Activated naive CD4-positive, alpha-beta T cell treated with anti-CD3 and anti-CD28 coated beads for 36 hours (primary cell): ENCODE results near the gene TMEM145. TPM values are rescaled to one million over a fixed set of nuclear protein-coding genes. Genes with fewer than 3 reads are reported as not detected.
A peak's percentile ranks its signal among the peaks of the same experiment; 100 is the strongest.
"Not testable (repeated sequence)": the region's sequence is repeated elsewhere in the genome, so short reads cannot be mapped to it uniquely, and the experiment has no call there.

Experiments used
- CTCF ChIA-PET: fragments of 350-600 bp; sonication (Branson Sonifier 250); formaldehyde crosslinking; loops from one replicate; lab custom pipeline; 2021; ENCODE audit warnings: antibody characterized with exemption; lab: Charles Lee
- DNase-seq: peaks from one replicate; pipeline ENCODE4 v3.0.0-alpha.2; 2020
- H3K27ac Mint-ChIP-seq: one replicate; pipeline ENCODE4 v1.8.0; 2021; ENCODE audit warnings: mild to moderate bottlenecking, mixed read lengths
- H3K27me3 Mint-ChIP-seq: one replicate; pipeline ENCODE4 v1.8.0; 2021; ENCODE audit warnings: low read depth, mixed read lengths
- H3K36me3 Mint-ChIP-seq: one replicate; pipeline ENCODE4 v1.8.0; 2021; ENCODE audit warnings: low read depth, mixed read lengths
- H3K4me1 Mint-ChIP-seq: one replicate; pipeline ENCODE4 v1.8.0; 2021; ENCODE audit warnings: low read depth, mixed read lengths
- H3K4me3 Mint-ChIP-seq: one replicate; pipeline ENCODE4 v1.8.0; 2021; ENCODE audit warnings: mild to moderate bottlenecking, moderate library complexity, mixed read lengths
- H3K9me3 Mint-ChIP-seq: one replicate; pipeline ENCODE4 v1.8.0; 2021; ENCODE audit warnings: mixed read lengths
- intact Hi-C: fragments of 100-400 bp; cut with micrococcal nuclease; formaldehyde crosslinking; loops from one replicate; pipeline ENCODE4 v1.15.1; 2023
- total RNA-seq, 2 experiments: library from RNA; stranded (reverse); gene quantifications; one replicate each; pipeline ENCODE4 v1.2.3, GENCODE V29; 2021

Gene TMEM145
- total RNA-seq, 2 experiments from 2014 or later = not detected

- H3K27ac Mint-ChIP-seq = peak within 1 kb of the TSS; percentile 16
- intact Hi-C loops = loop anchor here (1.0 to 5.0 kb wide), 12 partner anchors 23 to 466 kb away; partner anchors contain the start of genes PAFAH1B3, POU2F2, PRR19 and ZNF526
- DNase-seq = peak; percentile 100
- no peaks in the 10 kb centered on the region for H3K36me3 Mint-ChIP-seq
- CTCF ChIA-PET = no interaction called here
- H3K4me1 Mint-ChIP-seq = peaks cover 13% of the 10 kb centered on the region
- peak within 1 kb of the TSS; percentile 81 for H3K4me3 Mint-ChIP-seq
- H3K9me3 Mint-ChIP-seq = no peaks in the 10 kb centered on the region
- H3K27me3 Mint-ChIP-seq = peaks cover 14% of the 10 kb centered on the region
These were observed 12.3 kb downstream of the TMEM145 start, which contains the start of gene MEGF8 for GRCh38 chr19:42325308-42325895. MEGF8 (plus strand) TSS chr19:42325635; CDS start chr19:42326244, 609 bp downstream.

DNA sequence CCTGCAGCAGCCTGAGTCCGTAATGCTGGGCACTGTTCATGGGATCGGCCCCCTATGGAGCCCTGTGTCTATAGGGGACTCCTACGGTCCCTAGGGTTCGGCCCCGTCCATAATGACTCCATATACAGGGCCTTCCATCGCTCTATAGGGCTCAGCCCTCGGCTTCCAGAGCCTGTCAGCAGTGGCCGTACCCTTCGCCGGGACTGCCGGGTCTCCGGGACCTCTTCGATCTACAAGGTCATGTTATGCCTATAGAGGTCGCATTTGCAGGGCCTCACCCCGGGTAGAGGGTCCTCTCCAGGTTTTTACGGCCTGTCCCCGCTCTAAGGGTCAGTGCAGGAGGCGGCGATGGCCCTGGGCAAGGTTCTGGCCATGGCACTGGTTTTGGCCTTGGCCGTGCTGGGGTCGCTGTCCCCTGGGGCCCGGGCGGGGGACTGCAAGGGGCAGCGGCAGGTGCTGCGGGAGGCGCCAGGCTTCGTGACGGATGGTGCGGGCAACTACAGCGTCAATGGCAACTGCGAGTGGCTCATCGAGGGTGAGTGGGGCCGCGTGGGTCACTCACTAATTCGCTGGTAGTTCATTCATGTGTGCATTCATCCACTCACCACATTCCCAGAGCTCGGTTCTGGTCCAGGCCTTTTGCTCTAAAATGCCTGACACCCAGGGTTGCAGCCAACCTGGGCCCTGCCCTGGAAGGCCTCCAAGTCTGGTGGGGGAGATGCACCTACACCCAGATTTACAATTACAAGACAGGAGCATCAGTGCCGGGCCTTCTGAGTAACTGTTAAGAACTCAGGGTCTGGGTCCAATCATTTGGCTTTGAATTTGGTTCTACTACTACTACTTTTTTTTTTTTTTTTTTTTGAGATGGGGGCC is 13.0 kb downstream of the TMEM145 start:
- H3K9me3 Mint-ChIP-seq = no peaks in the 10 kb centered on the region
- H3K4me1 Mint-ChIP-seq = peaks cover 13% of the 10 kb centered on the region
- intact Hi-C loops = loop anchor here (1.0 to 5.0 kb wide), 12 partner anchors 24 to 467 kb away; partner anchors contain the start of genes PAFAH1B3, POU2F2, PRR19 and ZNF526
- peak overlapping the region; percentile 81 for H3K4me3 Mint-ChIP-seq
- no peaks in the 10 kb centered on the region for H3K36me3 Mint-ChIP-seq
- DNase-seq = peak; percentile 19
- CTCF ChIA-PET = no interaction called here
- peak overlapping the region; percentile 16 for H3K27ac Mint-ChIP-seq
- peaks cover 14% of the 10 kb centered on the region for H3K27me3 Mint-ChIP-seq

DNA sequence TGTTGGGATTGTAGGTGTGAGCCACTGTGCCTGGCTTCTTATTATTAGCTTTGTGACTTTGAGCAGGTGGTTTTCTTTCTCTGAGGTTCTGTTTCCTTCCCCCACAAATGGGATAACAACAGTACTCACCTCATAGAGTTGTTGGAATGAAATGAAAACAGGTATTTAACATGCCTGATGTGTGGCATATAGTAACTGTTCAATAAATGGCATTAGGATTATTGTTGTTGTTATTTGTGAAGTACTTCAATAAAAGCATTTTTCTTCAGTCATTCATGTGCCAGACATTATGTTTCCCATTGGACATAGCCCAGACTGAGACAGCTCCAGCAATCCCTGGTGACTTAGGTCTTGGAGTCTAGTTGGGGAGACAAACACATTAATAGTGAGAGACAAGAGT is 13.9 kb downstream of the TMEM145 start:
- no peak overlapping the region for H3K4me3 Mint-ChIP-seq
- intact Hi-C loops = loop anchor here (5.0 kb wide), 1 partner anchor 95 kb away; no protein-coding TSS in a partner anchor
- H3K27me3 Mint-ChIP-seq = peaks cover 14% of the 10 kb centered on the region
- no peaks in the 10 kb centered on the region for H3K9me3 Mint-ChIP-seq
- H3K36me3 Mint-ChIP-seq = no peaks in the 10 kb centered on the region
- H3K27ac Mint-ChIP-seq = no peak overlapping the region
- H3K4me1 Mint-ChIP-seq = peaks cover 13% of the 10 kb centered on the region
- DNase-seq = no peak
- CTCF ChIA-PET = interaction anchor here (0.5 to 0.6 kb wide), 2 partner anchors 20 to 218 kb away, joined by 3 to 4 read pairs; no protein-coding TSS in a partner anchor

- Mint-ChIP-seq H3K4me1 (peaks cover 13% of the 10 kb centered on the region), H3K9me3 (no peaks in the 10 kb centered on the region), H3K27ac (no peak overlapping the region), H3K27me3 (peaks cover 14% of the 10 kb centered on the region), H3K36me3 (no peaks in the 10 kb centered on the region), H3K4me3 (no peak overlapping the region)
- intact Hi-C loops = loop anchor here (5.0 kb wide), 1 partner anchor 95 kb away; no protein-coding TSS in a partner anchor
- CTCF ChIA-PET = interaction anchor here (0.5 to 0.6 kb wide), 2 partner anchors 20 to 219 kb away, joined by 3 to 4 read pairs; no protein-coding TSS in a partner anchor
- no peak for DNase-seq
These were observed 14.3 kb downstream of the TMEM145 start for GRCh38 chr19:42327381-42327780.

DNA sequence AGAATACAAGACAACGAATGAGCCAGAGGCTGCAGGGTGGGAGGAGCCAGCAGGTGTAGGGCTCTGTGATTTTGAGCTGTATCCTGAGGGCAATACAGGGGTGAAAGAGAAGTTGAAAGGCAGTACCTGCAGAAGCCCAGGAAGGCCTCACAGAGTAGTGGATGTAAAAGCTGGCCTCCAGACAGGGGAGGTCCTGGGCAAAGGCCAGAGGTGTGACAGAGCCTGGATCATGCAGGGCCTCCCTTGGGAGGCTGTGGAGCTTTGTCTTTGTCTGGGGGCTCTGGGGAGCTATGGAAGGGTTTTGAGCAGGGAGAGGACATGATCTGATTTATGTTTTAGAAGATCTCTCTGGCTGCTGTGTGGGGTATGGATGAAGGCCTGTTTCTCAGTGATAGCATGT is 15.0 kb downstream of the TMEM145 start:
- H3K4me1 Mint-ChIP-seq = peaks cover 13% of the 10 kb centered on the region
- H3K9me3 Mint-ChIP-seq = no peaks in the 10 kb centered on the region
- intact Hi-C loops = loop anchor here (5.0 kb wide), 1 partner anchor 94 kb away; no protein-coding TSS in a partner anchor
- H3K27me3 Mint-ChIP-seq = peaks cover 10% of the 10 kb centered on the region
- H3K4me3 Mint-ChIP-seq = no peak overlapping the region
- H3K27ac Mint-ChIP-seq = no peak overlapping the region
- CTCF ChIA-PET = interaction anchor here (1.0 to 1.1 kb wide), 2 partner anchors 113 to 188 kb away, joined by 3 to 4 read pairs; no protein-coding TSS in a partner anchor
- H3K36me3 Mint-ChIP-seq = no peaks in the 10 kb centered on the region
- DNase-seq = no peak

DNA sequence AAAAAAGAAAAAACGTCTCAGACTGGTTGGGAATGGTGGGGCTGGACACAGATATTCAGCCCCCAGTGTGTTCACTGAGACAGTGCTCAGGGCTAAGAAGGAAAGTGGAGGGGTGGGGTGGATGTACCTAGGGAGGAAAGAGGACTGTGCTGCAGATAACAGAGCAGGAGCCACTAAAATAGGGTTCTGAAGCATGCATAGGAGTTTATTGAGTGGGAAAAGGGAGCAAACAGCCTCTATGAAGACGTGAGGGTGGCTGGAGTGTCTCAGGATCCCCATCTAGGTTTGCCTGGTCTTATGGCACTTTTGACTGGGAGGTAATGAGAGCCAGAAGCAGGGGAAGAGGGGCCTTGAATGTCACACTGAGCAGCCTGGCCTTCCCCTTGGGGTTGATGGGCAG is 15.7 kb downstream of the TMEM145 start:
- Mint-ChIP-seq H3K27ac (no peak overlapping the region), H3K36me3 (no peaks in the 10 kb centered on the region), H3K4me3 (no peak overlapping the region), H3K9me3 (no peaks in the 10 kb centered on the region), H3K4me1 (peaks cover 11% of the 10 kb centered on the region), H3K27me3 (peaks cover 6% of the 10 kb centered on the region)
- intact Hi-C loops = loop anchor here (5.0 kb wide), 1 partner anchor 93 kb away; no protein-coding TSS in a partner anchor
- CTCF ChIA-PET = interaction anchor here (1.0 to 1.1 kb wide), 2 partner anchors 112 to 189 kb away, joined by 3 to 4 read pairs; no protein-coding TSS in a partner anchor
- no peak for DNase-seq

GRCh38 chr19:42330241-42330711 is 17.2 kb downstream of the TMEM145 start:
- H3K27me3 Mint-ChIP-seq = no peaks in the 10 kb centered on the region
- DNase-seq = no peak
- no peaks in the 10 kb centered on the region for H3K9me3 Mint-ChIP-seq
- H3K27ac Mint-ChIP-seq = no peak overlapping the region
- intact Hi-C loops = no loop called here
- H3K4me3 Mint-ChIP-seq = no peak overlapping the region
- peaks cover 5% of the 10 kb centered on the region for H3K4me1 Mint-ChIP-seq
- no peaks in the 10 kb centered on the region for H3K36me3 Mint-ChIP-seq
- CTCF ChIA-PET = interaction anchor here (0.6 to 1.4 kb wide), 3 partner anchors 71 to 197 kb away, joined by 3 to 6 read pairs (median 3); no protein-coding TSS in a partner anchor

GRCh38 chr19:42331333-42331732 is 18.2 kb downstream of the TMEM145 start:
- H3K27ac Mint-ChIP-seq, DNase-seq, H3K4me3 Mint-ChIP-seq, H3K36me3 Mint-ChIP-seq, H3K4me1 Mint-ChIP-seq, H3K27me3 Mint-ChIP-seq, H3K9me3 Mint-ChIP-seq, intact Hi-C loops: not testable (repeated sequence)
- CTCF ChIA-PET = interaction anchor here (0.5 to 0.6 kb wide), 2 partner anchors 12 to 38 kb away, joined by 4 to 5 read pairs; no protein-coding TSS in a partner anchor

DNA sequence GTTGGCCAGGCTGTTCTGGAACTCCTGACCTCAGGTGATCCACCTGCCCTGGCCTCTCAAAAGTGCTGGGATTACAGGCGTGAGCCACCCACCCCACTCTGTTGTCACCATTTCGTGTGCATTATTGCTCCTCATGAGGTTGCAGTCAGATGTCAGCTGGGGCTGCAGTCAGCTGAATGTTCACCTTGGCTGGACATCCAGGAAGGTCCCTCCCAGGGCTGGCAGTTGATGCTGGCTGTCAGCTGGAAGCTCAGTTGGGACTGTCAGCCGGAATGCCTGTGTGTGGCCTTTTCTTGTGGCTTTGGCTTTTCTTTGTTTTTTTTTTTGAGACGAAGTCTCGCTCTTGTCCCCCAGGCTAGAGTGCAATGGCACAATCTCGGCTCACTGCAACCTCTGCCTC is 18.9 kb downstream of the TMEM145 start:
- Mint-ChIP-seq H3K27me3 (no peaks in the 10 kb centered on the region), H3K9me3 (no peaks in the 10 kb centered on the region), H3K4me1 (no peaks in the 10 kb centered on the region), H3K27ac (no peak overlapping the region), H3K4me3 (no peak overlapping the region), H3K36me3 (no peaks in the 10 kb centered on the region)
- no peak for DNase-seq
- intact Hi-C loops = no loop called here
- CTCF ChIA-PET = interaction anchor here (0.5 to 1.3 kb wide), 3 partner anchors 12 to 106 kb away, joined by 4 to 5 read pairs (median 4); no protein-coding TSS in a partner anchor

DNA sequence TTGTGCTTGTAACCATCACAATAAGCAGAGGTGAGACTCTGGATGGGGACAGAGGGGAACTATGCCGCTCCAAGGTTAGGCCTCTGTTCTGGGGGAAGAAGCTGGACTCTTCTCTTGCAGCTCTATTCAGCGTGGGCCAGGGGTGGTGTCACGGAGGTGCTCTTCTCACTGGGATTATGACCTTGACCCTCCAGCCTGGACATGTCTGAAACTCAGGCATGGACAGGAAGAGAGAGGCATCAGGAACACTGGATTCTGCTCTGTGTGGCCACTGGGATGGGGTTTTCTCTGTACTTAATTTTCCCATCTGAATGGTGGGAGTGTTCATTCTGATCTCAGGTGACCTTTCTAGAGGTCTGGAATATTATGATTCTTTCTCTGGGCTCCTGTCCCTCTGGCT is 19.9 kb downstream of the TMEM145 start:
- CTCF ChIA-PET = interaction anchor here (1.3 kb wide), 1 partner anchor 105 kb away, joined by 4 read pairs; no protein-coding TSS in a partner anchor
- no peaks in the 10 kb centered on the region for H3K4me1 Mint-ChIP-seq
- no peaks in the 10 kb centered on the region for H3K9me3 Mint-ChIP-seq
- intact Hi-C loops = no loop called here
- H3K36me3 Mint-ChIP-seq = no peaks in the 10 kb centered on the region
- H3K27ac Mint-ChIP-seq = no peak overlapping the region
- DNase-seq = no peak
- H3K4me3 Mint-ChIP-seq = no peak overlapping the region
- no peaks in the 10 kb centered on the region for H3K27me3 Mint-ChIP-seq

- intact Hi-C loops = no loop called here
- CTCF ChIA-PET = no interaction called here
- no peak overlapping the region for H3K4me3 Mint-ChIP-seq
- no peak for DNase-seq
- H3K4me1 Mint-ChIP-seq = no peaks in the 10 kb centered on the region
- H3K9me3 Mint-ChIP-seq = no peaks in the 10 kb centered on the region
- H3K36me3 Mint-ChIP-seq = peaks cover 2% of the 10 kb centered on the region
- H3K27me3 Mint-ChIP-seq = no peaks in the 10 kb centered on the region
- H3K27ac Mint-ChIP-seq = no peak overlapping the region
These were observed 21.0 kb downstream of the TMEM145 start for GRCh38 chr19:42333975-42334696.
